GM12874 (cell line): ENCODE measurements around the gene TDRD12.

ENCODE experiments used
- CTCF ChIP-seq: IDR thresholded peaks from 2 replicates; pipeline ENCODE4 v1.5.1; 2011; ENCODE audit warnings: low read depth, mild to moderate bottlenecking, control low read depth, low read length, moderate library complexity; ENCODE audit not compliant: insufficient read depth

The TDRD12 gene

GRCh38 chr19:32675720-32676185 lies 43.8 kb upstream of the TDRD12 start, which contains the start of gene RGS9BP:
Gene RGS9BP (plus strand): TSS chr19:32675848. CDS start chr19:32676264, 416 bp downstream.
- no peak for TF ChIP-seq CTCF

- TF ChIP-seq CTCF = no peak
Observed at GRCh38 chr19:32676186-32676894, 43.2 kb upstream of the TDRD12 start.

- TF ChIP-seq CTCF = no peak
Observed at GRCh38 chr19:32676895-32677359, 42.6 kb upstream of the TDRD12 start.

- TF ChIP-seq CTCF = no peak
Observed at GRCh38 chr19:32677657-32678056, 41.9 kb upstream of the TDRD12 start.

GRCh38 chr19:32680986-32681385 lies 38.6 kb upstream of the TDRD12 start:
- no peak for TF ChIP-seq CTCF

- TF ChIP-seq CTCF = no peak
Observed at GRCh38 chr19:32682317-32682716, 37.2 kb upstream of the TDRD12 start.

- TF ChIP-seq CTCF = no peak
Observed at GRCh38 chr19:32686847-32687475, 32.6 kb upstream of the TDRD12 start.
